Psoas muscle (tissue), 8 donors: ENCODE results near the gene NANOS3. TPM values are rescaled to one million over a fixed set of nuclear protein-coding genes. Genes with fewer than 3 reads are reported as not detected.

ENCODE experiments used
- ATAC-seq, 4 donors: fragments of 200-7000 bp; cut with Tn5 transposase; one replicate each; pipeline ENCODE4 v1.9.1; 2020; ENCODE audit warnings: moderate library complexity in 3 of 4, mild to moderate bottlenecking in 2 of 4
- DNase-seq, 2 donors: peaks; one replicate each; pipeline ENCODE4 v3.0.0-alpha.2; 2020
- H3K27ac ChIP-seq: fragments of 200-600 bp; one replicate; pipeline ENCODE4 v1.8.0; 2022
- H3K27me3 ChIP-seq, 3 donors: fragments of 200-600 bp in 1 of 3; one replicate each; pipeline versions ENCODE4 v1.6.1 to v1.8.0; 2013 to 2022; ENCODE audit warnings: low read length in 2 of 3, mild to moderate bottlenecking in 2 of 3, moderate library complexity in 1 of 3; ENCODE audit not compliant: insufficient read depth in 3 of 3
- H3K36me3 ChIP-seq, 2 donors: fragments of 200-600 bp in 1 of 2; one replicate each; pipeline versions ENCODE4 v1.6.1 to v1.8.0; 2013 to 2022; ENCODE audit warnings: low read depth in 1 of 2, mild to moderate bottlenecking in 1 of 2, moderate library complexity in 1 of 2; ENCODE audit not compliant: insufficient read depth in 1 of 2
- H3K4me1 ChIP-seq: fragments of 200-600 bp; one replicate; pipeline ENCODE4 v1.8.0; 2022
- H3K4me3 ChIP-seq: fragments of 200-600 bp; one replicate; pipeline ENCODE4 v1.8.0; 2022; ENCODE audit warnings: mild to moderate bottlenecking
- H3K9me3 ChIP-seq: fragments of 200-600 bp; one replicate; pipeline ENCODE4 v1.8.0; 2022
- CTCF ChIP-seq: fragments of 200-600 bp; IDR thresholded peaks from one replicate; pipeline ENCODE4 v1.8.0; 2022; ENCODE audit warnings: antibody characterized with exemption
- WGBS, 3 donors: extraction: QIAGEN DNeasy Blood & Tissue Kit; methylation state at CpG; one replicate each; pipeline versions ENCODE4 v1.1.6 to v1.1.7; 2013; 5-methylcytosine and 5-hydroxymethylcytosine counted together
- intact Hi-C, 2 donors: fragments of 100-400 bp; cut with DNase I; formaldehyde crosslinking; loops; one replicate each; pipeline versions ENCODE4 v1.11.0 to v1.14.2; 2022
- polyA plus RNA-seq, 3 donors: library from polyadenylated mRNA; stranded (reverse); fragments of 200-250 nt; gene quantifications; one replicate each; pipeline ENCODE4 v1.2.3, GENCODE V29; 2013
- total RNA-seq, 4 donors: library from RNA; stranded (reverse); fragmentation: NEBNext Ultra II Directional in 2 of 4; extraction: Animal tissue kit (Norgen Biotek cat#: 25700) in 2 of 4; gene quantifications; one replicate each; pipeline versions ENCODE4 v1.2.1 to v1.2.4, GENCODE V29; 2021 to 2023
- donor health status: healthy with polysubstance abuse.
- donor health status: DM: no; HTN: no; CAD: no; lungs with moderate emphysema.
- donor health status: Bipolar disorder and iron deficiency.
- donor health status: healthy.
- donor health status: DM: yes; HTN: yes; CAD: no.
- donor health status: DM: no; HTN: no; CAD: no.
- donor health status: DM: no; HTN: no; CAD: no.
- donor health status: DM: yes; HTN: yes; CAD: no.

The NANOS3 gene
- total and polyA plus RNA-seq, 7 donors: not detected

GRCh38 chr19:13831537-13832467, 45.1 kb upstream of the NANOS3 start:
- WGBS, 3 donors: 72 to 78% (median 76%) methylated on average over 21 to 22 of the region's 22 CpGs
- peaks cover 0 to 49% of the 10 kb centered on the region in 2 donors for H3K36me3 ChIP-seq
- no peaks in the 10 kb centered on the region for H3K27me3 ChIP-seq
- no peak overlapping the region for H3K4me3 ChIP-seq
- DNase-seq (no peak), ATAC-seq (no peak)
- peak overlapping the region; percentile 3 for H3K27ac ChIP-seq
- intact Hi-C loops: loop anchor here (5.0 kb wide), 1 partner anchor 35 kb away; the partner anchor contains the start of gene ZSWIM4 (in 2 of the 2)
- H3K4me1 ChIP-seq: peaks cover 26% of the 10 kb centered on the region
- no peak for TF ChIP-seq CTCF
- H3K9me3 ChIP-seq: no peaks in the 10 kb centered on the region

DNA sequence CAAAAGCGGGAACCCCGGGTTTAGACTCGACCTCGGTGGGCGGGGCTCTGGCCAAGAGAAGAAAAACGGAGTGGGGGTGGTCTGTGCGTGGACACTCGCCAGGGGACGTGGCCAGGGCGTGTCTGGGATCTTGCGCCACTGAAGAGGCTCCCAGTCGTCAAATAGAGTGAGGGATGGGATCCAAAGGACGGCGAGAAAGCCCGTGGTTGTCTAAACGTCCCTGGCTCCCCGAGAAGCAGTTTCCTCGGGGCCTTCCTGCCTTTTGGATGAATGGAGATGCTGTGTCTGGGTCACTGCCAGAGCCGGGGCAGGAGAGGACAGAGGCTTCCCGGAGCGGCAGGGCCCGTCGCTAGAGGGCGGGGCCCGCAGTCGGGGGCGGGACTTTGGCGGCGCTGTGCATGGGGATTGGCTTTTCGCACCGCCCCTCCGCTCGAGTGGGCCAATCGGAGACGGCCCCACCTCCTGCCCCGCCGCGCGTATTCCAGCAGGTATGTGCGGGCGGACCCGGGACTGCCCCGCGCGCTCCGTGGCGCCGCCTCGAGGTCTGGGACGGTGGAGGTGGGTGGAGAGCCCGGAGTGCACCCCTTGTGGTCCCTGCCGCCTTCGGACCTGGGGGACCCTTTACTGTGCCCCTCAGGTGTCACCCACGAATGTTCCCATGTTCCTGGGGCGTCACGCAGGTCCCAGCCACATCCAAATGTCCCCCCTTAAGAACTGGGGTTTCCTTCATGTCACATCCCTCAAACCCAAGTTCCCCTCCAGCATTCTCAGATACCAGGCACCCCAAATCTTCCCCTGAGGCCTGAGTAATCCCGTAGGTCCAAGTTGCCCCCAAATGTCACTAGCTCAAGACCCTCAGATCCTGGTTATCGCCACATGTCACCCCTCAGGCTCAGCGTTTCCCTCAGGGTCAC, 43.3 kb upstream of the NANOS3 start:
- intact Hi-C loops: loop anchor here (5.0 kb wide), 1 partner anchor 36 kb away; the partner anchor contains the start of gene ZSWIM4 (in 2 of the 2)
- Histone ChIP-seq H3K4me3 (peak overlapping the region; percentile 5), H3K9me3 (no peaks in the 10 kb centered on the region), H3K36me3 (peaks cover 0 to 58% of the 10 kb centered on the region in 2 donors), H3K27ac (peak overlapping the region; percentile 100), H3K4me1 (peaks cover 43% of the 10 kb centered on the region), H3K27me3 (no peaks in the 10 kb centered on the region)
- 8 to 10% (median 10%) methylated on average over 53 to 59 of the region's 59 CpGs for WGBS, 3 donors
- DNase-seq (peak; percentile 98), ATAC-seq (peak; percentile 82 to 87 (median 84))
- peak; percentile 42 for TF ChIP-seq CTCF

DNA sequence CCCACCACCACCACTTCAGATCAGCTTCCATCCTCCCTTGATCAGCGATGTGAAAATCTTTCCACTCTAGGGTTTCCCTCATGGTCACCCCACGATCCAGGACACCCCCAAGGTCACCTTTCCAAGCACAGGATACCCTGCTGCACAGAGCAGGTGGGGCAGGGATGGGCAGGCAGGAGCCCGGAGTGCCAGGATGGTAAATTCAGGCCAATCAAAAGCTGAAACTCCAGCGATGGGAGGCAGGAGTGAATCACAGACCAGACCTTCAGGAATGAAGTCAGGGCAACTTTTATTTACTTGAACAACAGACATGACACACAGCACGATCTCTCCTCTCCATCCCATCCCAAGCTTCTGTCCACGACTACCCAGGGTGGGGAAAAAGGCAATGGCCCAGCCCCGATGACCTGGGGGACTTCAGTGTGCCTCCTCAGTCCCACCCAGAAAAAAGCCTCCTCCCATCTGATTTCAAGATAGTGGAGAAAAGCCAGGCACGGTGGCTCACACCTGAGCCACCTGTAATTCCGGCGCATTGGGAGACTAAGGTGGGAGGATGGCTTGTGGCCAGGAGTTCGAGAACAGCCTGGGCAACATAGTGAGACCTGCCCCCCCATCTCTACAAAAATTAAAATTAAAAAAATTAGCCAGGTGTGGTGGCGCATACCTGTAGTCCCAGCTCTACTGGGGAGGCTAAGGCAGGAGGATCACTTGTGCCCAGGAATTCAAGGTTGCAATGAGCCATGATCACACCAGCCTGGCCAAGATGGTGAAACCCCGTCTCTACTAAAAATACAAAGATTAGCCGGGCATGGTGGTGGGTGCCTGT, 42.5 kb upstream of the NANOS3 start:
- H3K4me3 ChIP-seq: peak overlapping the region; percentile 5
- H3K27me3 ChIP-seq: no peaks in the 10 kb centered on the region
- no peak for DNase-seq
- peak overlapping the region; percentile 100 for H3K27ac ChIP-seq
- TF ChIP-seq CTCF: no peak
- H3K36me3 ChIP-seq: peaks cover 0 to 57% of the 10 kb centered on the region in 2 donors
- peaks cover 44% of the 10 kb centered on the region for H3K4me1 ChIP-seq
- H3K9me3 ChIP-seq: no peaks in the 10 kb centered on the region
- intact Hi-C loops: loop anchor here (5.0 kb wide), 1 partner anchor 37 kb away; the partner anchor contains the start of gene ZSWIM4 (in 2 of the 2)
- 61 to 69% (median 66%) methylated on average over 14 of the region's 14 CpGs for WGBS, 3 donors
- no peak for ATAC-seq
